ENCODE results near the gene GRIP1.

Gene GRIP1

DNA sequence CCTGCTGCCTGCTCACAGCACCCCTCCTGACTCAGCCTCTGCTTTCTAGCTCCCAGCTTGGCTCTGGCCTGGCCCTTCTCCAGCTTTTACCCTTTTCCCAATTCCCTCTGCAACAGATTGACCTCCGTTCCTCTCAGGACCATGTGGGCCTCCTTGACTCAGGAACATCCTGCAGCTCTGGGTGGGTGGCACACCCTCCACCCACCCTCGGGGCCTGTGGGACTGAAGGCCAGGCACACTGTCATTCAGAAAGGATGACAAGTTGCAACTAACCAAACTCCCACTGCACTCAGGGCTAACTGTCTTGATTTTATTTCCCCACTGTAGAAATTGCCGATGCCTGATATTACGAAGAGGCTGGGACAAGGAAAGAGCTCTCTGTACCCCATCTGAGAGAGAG, 317.2 kb downstream of the GRIP1 start:
- TF ChIP-seq EZH2phosphoT487 (conservative IDR thresholded peaks at IDR 0.05; ENCODE audit: low read length): no peak
- TF ChIP-seq, protein P1, sequence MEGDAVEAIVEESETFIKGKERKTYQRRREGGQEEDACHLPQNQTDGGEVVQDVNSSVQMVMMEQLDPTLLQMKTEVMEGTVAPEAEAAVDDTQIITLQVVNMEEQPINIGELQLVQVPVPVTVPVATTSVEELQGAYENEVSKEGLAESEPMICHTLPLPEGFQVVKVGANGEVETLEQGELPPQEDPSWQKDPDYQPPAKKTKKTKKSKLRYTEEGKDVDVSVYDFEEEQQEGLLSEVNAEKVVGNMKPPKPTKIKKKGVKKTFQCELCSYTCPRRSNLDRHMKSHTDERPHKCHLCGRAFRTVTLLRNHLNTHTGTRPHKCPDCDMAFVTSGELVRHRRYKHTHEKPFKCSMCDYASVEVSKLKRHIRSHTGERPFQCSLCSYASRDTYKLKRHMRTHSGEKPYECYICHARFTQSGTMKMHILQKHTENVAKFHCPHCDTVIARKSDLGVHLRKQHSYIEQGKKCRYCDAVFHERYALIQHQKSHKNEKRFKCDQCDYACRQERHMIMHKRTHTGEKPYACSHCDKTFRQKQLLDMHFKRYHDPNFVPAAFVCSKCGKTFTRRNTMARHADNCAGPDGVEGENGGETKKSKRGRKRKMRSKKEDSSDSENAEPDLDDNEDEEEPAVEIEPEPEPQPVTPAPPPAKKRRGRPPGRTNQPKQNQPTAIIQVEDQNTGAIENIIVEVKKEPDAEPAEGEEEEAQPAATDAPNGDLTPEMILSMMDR (IDR thresholded peaks at IDR 0.05; ENCODE audit: insufficient read depth, low read length, poor library complexity, severe bottlenecking): no peak
- H3K27ac ChIP-seq (ENCODE audit: low read depth, low read length): no peak overlapping the region

DNA sequence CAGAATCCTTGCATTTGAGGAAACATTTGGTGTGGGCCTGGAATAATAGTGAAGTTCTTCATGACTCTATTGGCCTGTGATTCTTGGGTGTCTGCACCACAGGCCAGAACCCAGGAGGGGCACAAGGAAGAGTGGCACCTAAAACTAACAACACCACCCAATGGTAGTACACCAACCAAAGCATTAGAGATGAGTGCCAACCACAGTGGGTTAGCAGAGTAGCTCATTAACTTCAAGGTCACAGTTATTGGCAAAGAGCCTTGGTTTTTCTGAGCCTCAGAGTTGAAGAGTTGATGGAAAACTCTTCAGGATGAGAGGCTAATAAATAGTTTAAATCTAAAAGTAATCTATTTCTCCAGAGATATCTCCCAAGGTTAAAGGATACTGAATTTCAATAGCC, 319.6 kb downstream of the GRIP1 start:
- Histone ChIP-seq H3K9ac (ENCODE audit: low read length) (no peak overlapping the region), H3K4me2 (ENCODE audit: low read depth, low read length, poor library complexity, severe bottlenecking) (no peak overlapping the region), H3K27me3 (ENCODE audit: low read length) (no peaks in the 10 kb centered on the region), H3K27ac (ENCODE audit: low read depth, low read length) (no peak overlapping the region), H3K79me2 (ENCODE audit: insufficient read depth, low read length) (no peaks in the 10 kb centered on the region), H2AFZ (ENCODE audit: low read depth, low read length, severe bottlenecking) (no peak overlapping the region), H4K20me1 (ENCODE audit: low read depth, low read length) (no peaks in the 10 kb centered on the region), H3K9me2 (replicated peaks; ENCODE audit: insufficient read depth, low read length) (no peaks in the 10 kb centered on the region), H3K4me3 (ENCODE audit: insufficient read depth, low read length, poor library complexity, severe bottlenecking) (no peak overlapping the region), H3K9me3 (ENCODE audit: insufficient read depth, low read length) (no peaks in the 10 kb centered on the region), H3F3A (ENCODE audit: insufficient read depth) (no peaks in the 10 kb centered on the region), H3K36me3 (ENCODE audit: low read length) (no peaks in the 10 kb centered on the region)
- TF ChIP-seq, protein P1 (IDR thresholded peaks at IDR 0.05; ENCODE audit: insufficient read depth, low read length, poor library complexity, severe bottlenecking): no peak
- TF ChIP-seq EZH2phosphoT487 (conservative IDR thresholded peaks at IDR 0.05; ENCODE audit: low read length): no peak

More for the DNA sequence above, 317.2 kb downstream of the GRIP1 start:
- H3K79me2 ChIP-seq (ENCODE audit: insufficient read depth, low read length): no peaks in the 10 kb centered on the region
- H3K4me2 ChIP-seq (ENCODE audit: low read depth, low read length, poor library complexity, severe bottlenecking): no peak overlapping the region
- H3K9me3 ChIP-seq (ENCODE audit: insufficient read depth, low read length): no peaks in the 10 kb centered on the region
- H3K9ac ChIP-seq (ENCODE audit: low read length): no peak overlapping the region
- H3K27me3 ChIP-seq (ENCODE audit: low read length): no peaks in the 10 kb centered on the region
- H3K36me3 ChIP-seq (ENCODE audit: low read length): no peaks in the 10 kb centered on the region
- H4K20me1 ChIP-seq (ENCODE audit: low read depth, low read length): no peaks in the 10 kb centered on the region
- H3F3A ChIP-seq (ENCODE audit: insufficient read depth): no peaks in the 10 kb centered on the region
- no peak overlapping the region for H3K4me3 ChIP-seq (ENCODE audit: insufficient read depth, low read length, poor library complexity, severe bottlenecking)
- H2AFZ ChIP-seq (ENCODE audit: low read depth, low read length, severe bottlenecking): no peak overlapping the region
- H3K9me2 ChIP-seq (replicated peaks; ENCODE audit: insufficient read depth, low read length): no peaks in the 10 kb centered on the region

DNA sequence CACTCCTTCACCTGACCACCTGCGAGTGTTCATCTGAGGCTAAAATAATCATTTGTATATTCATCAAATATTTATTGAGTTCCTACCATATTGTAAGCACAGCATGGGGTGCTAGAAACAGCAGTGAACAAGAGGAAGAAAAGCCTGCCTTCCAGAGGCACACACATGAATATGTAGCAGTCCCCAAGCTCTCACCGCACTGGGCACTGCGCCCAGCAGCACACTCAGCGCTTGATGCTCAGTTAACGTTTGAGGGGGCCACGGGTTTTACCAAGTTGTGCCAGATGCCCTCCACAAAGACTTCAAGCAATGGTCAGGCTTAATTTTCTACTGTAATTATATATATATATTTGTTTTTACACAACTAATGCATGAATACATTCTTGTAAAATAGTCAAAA, 324.6 kb downstream of the GRIP1 start:
- no peak for TF ChIP-seq EZH2phosphoT487 (conservative IDR thresholded peaks at IDR 0.05; ENCODE audit: low read length)
- Histone ChIP-seq H3K4me3 (ENCODE audit: insufficient read depth, low read length, poor library complexity, severe bottlenecking) (no peak overlapping the region), H3K27ac (ENCODE audit: low read depth, low read length) (no peak overlapping the region), H3K79me2 (ENCODE audit: insufficient read depth, low read length) (no peaks in the 10 kb centered on the region), H3K9me2 (replicated peaks; ENCODE audit: insufficient read depth, low read length) (no peaks in the 10 kb centered on the region), H3K4me2 (ENCODE audit: low read depth, low read length, poor library complexity, severe bottlenecking) (no peak overlapping the region), H3K9me3 (ENCODE audit: insufficient read depth, low read length) (no peaks in the 10 kb centered on the region), H3F3A (ENCODE audit: insufficient read depth) (no peaks in the 10 kb centered on the region), H3K36me3 (ENCODE audit: low read length) (no peaks in the 10 kb centered on the region), H3K27me3 (ENCODE audit: low read length) (no peaks in the 10 kb centered on the region), H3K9ac (ENCODE audit: low read length) (no peak overlapping the region), H4K20me1 (ENCODE audit: low read depth, low read length) (no peaks in the 10 kb centered on the region), H2AFZ (ENCODE audit: low read depth, low read length, severe bottlenecking) (no peak overlapping the region)

DNA sequence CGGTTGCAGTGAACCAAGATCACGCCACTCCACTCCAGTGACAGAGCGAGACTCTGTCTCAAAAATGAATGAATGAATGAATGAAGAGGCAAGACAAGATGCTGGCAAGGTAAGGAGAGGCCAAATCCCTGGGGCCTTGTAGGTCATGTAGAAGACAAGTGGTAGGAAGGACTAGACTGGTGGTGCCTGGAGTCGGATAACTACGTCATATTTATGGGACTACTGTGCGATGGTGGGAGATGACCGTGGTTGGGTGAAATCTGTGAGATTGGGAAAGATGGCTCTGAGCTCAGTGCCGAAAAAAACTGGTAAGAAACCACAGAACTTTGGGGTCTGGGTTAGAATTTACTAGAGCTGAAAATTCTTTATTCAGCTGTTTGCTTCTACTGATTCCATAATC, 326.0 kb downstream of the GRIP1 start:
- TF ChIP-seq EZH2phosphoT487 (conservative IDR thresholded peaks at IDR 0.05; ENCODE audit: low read length): no peak
- TF ChIP-seq, protein P1 (IDR thresholded peaks at IDR 0.05; ENCODE audit: insufficient read depth, low read length, poor library complexity, severe bottlenecking): no peak
- H3K4me3 ChIP-seq (ENCODE audit: insufficient read depth, low read length, poor library complexity, severe bottlenecking): no peak overlapping the region
- H3K9ac ChIP-seq (ENCODE audit: low read length): no peak overlapping the region
- H3K27ac ChIP-seq (ENCODE audit: low read depth, low read length): no peak overlapping the region
- H3K4me2 ChIP-seq (ENCODE audit: low read depth, low read length, poor library complexity, severe bottlenecking): no peak overlapping the region
- no peaks in the 10 kb centered on the region for H3F3A ChIP-seq (ENCODE audit: insufficient read depth)
- H3K27me3 ChIP-seq (ENCODE audit: low read length): no peaks in the 10 kb centered on the region
- no peaks in the 10 kb centered on the region for H3K9me3 ChIP-seq (ENCODE audit: insufficient read depth, low read length)
- H3K9me2 ChIP-seq (replicated peaks; ENCODE audit: insufficient read depth, low read length): no peaks in the 10 kb centered on the region
- H4K20me1 ChIP-seq (ENCODE audit: low read depth, low read length): no peaks in the 10 kb centered on the region
- H3K79me2 ChIP-seq (ENCODE audit: insufficient read depth, low read length): no peaks in the 10 kb centered on the region
- H3K36me3 ChIP-seq (ENCODE audit: low read length): no peaks in the 10 kb centered on the region
- H2AFZ ChIP-seq (ENCODE audit: low read depth, low read length, severe bottlenecking): no peak overlapping the region

Data from SU-DHL-6 (cell line).